ENCODE data around the gene PPP1R36. TPM values are rescaled to one million over a fixed set of nuclear protein-coding genes. Genes with fewer than 3 reads are reported as not detected.

Gene PPP1R36
- total RNA-seq, 4 donors from 2014 or later: 0.59 to 7.6 (median 4.4) TPM

- Histone ChIP-seq H3K27me3 (peaks cover 0 to 10% of the 10 kb centered on the region in 2 donors), H3K27ac (peak overlapping the region in 2 of 4 donors; percentile 63 to 70), H3K4me1 (peaks cover 0 to 11% (median 2%) of the 10 kb centered on the region in 4 donors), H3K9me3 (no peaks in the 10 kb centered on the region), H3K36me3 (peaks cover 0 to 8% (median 0%) of the 10 kb centered on the region in 3 donors), H3K4me3 (peak overlapping the region; percentile 31 to 70 (median 64))
- 54 to 57% methylated on average over 4 of the region's 4 CpGs for WGBS, 2 donors
- no peak for DNase-seq (ENCODE audit: low spot score in 2 of 2)
- no peak for TF ChIP-seq CTCF (IDR thresholded peaks at IDR 0.05)
- TF ChIP-seq EP300 (IDR thresholded peaks at IDR 0.05): no peak
- no peak for TF ChIP-seq POLR2A (IDR thresholded peaks at IDR 0.05)
These were observed 6.9 kb upstream of the PPP1R36 start for GRCh38 chr14:64542836-64543201.

- TF ChIP-seq CTCF (IDR thresholded peaks at IDR 0.05) (no peak), EP300 (IDR thresholded peaks at IDR 0.05) (no peak), POLR2A (IDR thresholded peaks at IDR 0.05) (no peak)
- 67 to 75% methylated on average over 5 of the region's 5 CpGs for WGBS, 2 donors
- H3K27me3 ChIP-seq: peaks cover 0 to 20% of the 10 kb centered on the region in 2 donors
- peak overlapping the region in 1 of 4 donors; percentile 69 for H3K4me3 ChIP-seq
- peaks cover 0 to 8% (median 0%) of the 10 kb centered on the region in 3 donors for H3K36me3 ChIP-seq
- no peak for DNase-seq (ENCODE audit: low spot score in 2 of 2)
- peaks cover 0 to 22% (median 6%) of the 10 kb centered on the region in 4 donors for H3K4me1 ChIP-seq
- H3K9me3 ChIP-seq: no peaks in the 10 kb centered on the region
- H3K27ac ChIP-seq: no peak overlapping the region
These were observed 5.0 kb upstream of the PPP1R36 start for GRCh38 chr14:64544607-64545312.

GRCh38 chr14:64549016-64549415 lies 745 bp upstream of the PPP1R36 start:
- TF ChIP-seq POLR2A (IDR thresholded peaks at IDR 0.05) (no peak), CTCF (IDR thresholded peaks at IDR 0.05) (no peak), EP300 (IDR thresholded peaks at IDR 0.05) (no peak)
- H3K36me3 ChIP-seq: peaks cover 0 to 8% (median 0%) of the 10 kb centered on the region in 3 donors
- no peak overlapping the region for H3K4me3 ChIP-seq
- H3K4me1 ChIP-seq: peaks cover 0 to 21% (median 9%) of the 10 kb centered on the region in 4 donors
- 85 to 89% methylated on average over 1 of the region's 1 CpG for WGBS, 2 donors
- peak overlapping the region in 1 of 4 donors; percentile 29 for H3K27ac ChIP-seq
- H3K9me3 ChIP-seq: no peaks in the 10 kb centered on the region
- DNase-seq (ENCODE audit: low spot score in 2 of 2): no peak
- H3K27me3 ChIP-seq: peaks cover 0 to 10% of the 10 kb centered on the region in 2 donors

- Histone ChIP-seq H3K27me3 (peaks cover 0 to 10% of the 10 kb centered on the region in 2 donors), H3K36me3 (peaks cover 0 to 8% (median 0%) of the 10 kb centered on the region in 3 donors), H3K27ac (peak overlapping the region in 1 of 4 donors; percentile 72), H3K4me1 (peaks cover 0 to 28% (median 9%) of the 10 kb centered on the region in 4 donors), H3K9me3 (no peaks in the 10 kb centered on the region), H3K4me3 (no peak overlapping the region)
- no peak for TF ChIP-seq EP300 (IDR thresholded peaks at IDR 0.05)
- TF ChIP-seq CTCF (IDR thresholded peaks at IDR 0.05): no peak
- no peak for TF ChIP-seq POLR2A (IDR thresholded peaks at IDR 0.05)
- WGBS, 2 donors: 66 to 71% methylated on average over 7 of the region's 7 CpGs
- DNase-seq (ENCODE audit: low spot score in 2 of 2): no peak
These were observed 1.0 kb downstream of the PPP1R36 start for GRCh38 chr14:64550621-64551333.

- Histone ChIP-seq H3K4me3 (no peak overlapping the region), H3K9me3 (no peaks in the 10 kb centered on the region), H3K4me1 (peaks cover 0 to 19% (median 4%) of the 10 kb centered on the region in 4 donors), H3K27me3 (no peaks in the 10 kb centered on the region), H3K36me3 (no peaks in the 10 kb centered on the region), H3K27ac (no peak overlapping the region)
- TF ChIP-seq EP300 (IDR thresholded peaks at IDR 0.05) (no peak), POLR2A (IDR thresholded peaks at IDR 0.05) (no peak), CTCF (IDR thresholded peaks at IDR 0.05) (no peak)
- 69 to 70% methylated on average over 4 of the region's 4 CpGs for WGBS, 2 donors
- no peak for DNase-seq (ENCODE audit: low spot score in 2 of 2)
These were observed 4.8 kb downstream of the PPP1R36 start for GRCh38 chr14:64554556-64554955.

Measured in tibial nerve (tissue), 4 donors.